ENCODE results near the gene TOMM6. TPM values are rescaled to one million over a fixed set of nuclear protein-coding genes. Genes with fewer than 3 reads are reported as not detected.

Gene TOMM6
- total RNA-seq, 1 donor from 2014 or later: 133 TPM

DNA sequence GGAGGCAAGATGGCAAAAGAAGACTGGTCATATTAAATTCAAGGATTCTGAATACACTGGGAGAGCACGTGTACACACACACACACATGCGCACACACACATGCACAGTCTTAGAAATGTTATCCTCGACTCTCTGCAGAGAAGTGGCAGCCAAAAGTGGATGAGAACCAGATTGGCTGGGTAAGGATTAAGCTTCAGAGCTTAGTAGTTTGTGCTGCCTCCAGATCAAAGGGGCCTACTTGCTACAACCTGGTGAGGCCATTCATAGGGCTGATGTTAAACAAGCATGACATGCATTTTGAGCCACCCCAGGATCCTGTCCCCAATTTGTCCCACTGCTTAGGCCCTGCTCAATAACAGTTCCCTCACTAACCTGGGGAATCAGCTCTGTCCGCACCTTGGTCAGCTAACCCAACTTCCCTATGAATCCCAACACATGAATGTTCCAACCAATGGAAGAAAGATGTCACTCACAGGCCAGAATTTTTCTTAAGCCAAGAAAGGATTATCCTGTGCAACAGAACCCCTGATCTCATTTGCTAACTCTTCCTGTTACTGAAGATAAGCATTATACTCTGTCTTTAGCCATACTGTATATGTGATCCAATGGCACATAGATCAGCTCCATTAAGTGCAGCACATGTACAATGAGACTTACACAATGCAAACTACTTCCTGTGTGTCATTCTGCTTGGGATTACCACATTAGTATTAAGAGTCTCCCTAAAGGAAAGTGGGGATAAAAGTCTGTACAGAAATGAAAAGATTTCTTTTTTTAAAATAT, 31.0 kb downstream of the TOMM6 start:
- H3K4me1 Mint-ChIP-seq (ENCODE audit: unreplicated experiment): peaks cover 4% of the 10 kb centered on the region
- H3K27me3 Mint-ChIP-seq (ENCODE audit: unreplicated experiment): no peaks in the 10 kb centered on the region
- TF ChIP-seq, protein P1, sequence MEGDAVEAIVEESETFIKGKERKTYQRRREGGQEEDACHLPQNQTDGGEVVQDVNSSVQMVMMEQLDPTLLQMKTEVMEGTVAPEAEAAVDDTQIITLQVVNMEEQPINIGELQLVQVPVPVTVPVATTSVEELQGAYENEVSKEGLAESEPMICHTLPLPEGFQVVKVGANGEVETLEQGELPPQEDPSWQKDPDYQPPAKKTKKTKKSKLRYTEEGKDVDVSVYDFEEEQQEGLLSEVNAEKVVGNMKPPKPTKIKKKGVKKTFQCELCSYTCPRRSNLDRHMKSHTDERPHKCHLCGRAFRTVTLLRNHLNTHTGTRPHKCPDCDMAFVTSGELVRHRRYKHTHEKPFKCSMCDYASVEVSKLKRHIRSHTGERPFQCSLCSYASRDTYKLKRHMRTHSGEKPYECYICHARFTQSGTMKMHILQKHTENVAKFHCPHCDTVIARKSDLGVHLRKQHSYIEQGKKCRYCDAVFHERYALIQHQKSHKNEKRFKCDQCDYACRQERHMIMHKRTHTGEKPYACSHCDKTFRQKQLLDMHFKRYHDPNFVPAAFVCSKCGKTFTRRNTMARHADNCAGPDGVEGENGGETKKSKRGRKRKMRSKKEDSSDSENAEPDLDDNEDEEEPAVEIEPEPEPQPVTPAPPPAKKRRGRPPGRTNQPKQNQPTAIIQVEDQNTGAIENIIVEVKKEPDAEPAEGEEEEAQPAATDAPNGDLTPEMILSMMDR (IDR thresholded peaks at IDR 0.05): no peak
- no peaks in the 10 kb centered on the region for H3K36me3 Mint-ChIP-seq (ENCODE audit: unreplicated experiment)
- H3K9me3 Mint-ChIP-seq (ENCODE audit: unreplicated experiment): no peaks in the 10 kb centered on the region
- DNase-seq (ENCODE audit: extremely low spot score, unreplicated experiment): no peak
- H3K4me3 Mint-ChIP-seq (ENCODE audit: unreplicated experiment): no peak overlapping the region
- no peak overlapping the region for H3K27ac Mint-ChIP-seq (ENCODE audit: unreplicated experiment)

DNA sequence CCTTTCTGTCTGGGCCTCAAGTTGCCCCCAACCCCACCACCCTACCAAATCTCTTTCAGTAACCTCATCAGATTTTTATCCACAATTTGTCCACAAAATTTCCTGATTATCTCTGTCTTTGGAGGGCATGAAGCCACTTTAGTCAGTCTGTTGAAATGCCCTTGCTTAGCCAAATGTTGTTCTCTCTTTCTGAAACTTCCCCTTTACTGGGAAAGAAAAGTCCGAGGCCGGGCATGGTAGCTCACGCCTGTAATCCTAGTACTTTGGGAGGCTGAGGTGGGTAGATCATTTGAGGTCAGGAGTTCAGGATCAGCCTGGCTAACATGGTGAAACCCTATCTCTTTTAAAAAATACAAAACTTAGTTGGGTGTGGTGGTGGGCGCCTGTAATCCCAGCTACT, 33.8 kb downstream of the TOMM6 start:
- no peak for DNase-seq (ENCODE audit: extremely low spot score, unreplicated experiment)
- Mint-ChIP-seq H3K9me3 (ENCODE audit: unreplicated experiment) (no peaks in the 10 kb centered on the region), H3K4me1 (ENCODE audit: unreplicated experiment) (peaks cover 11% of the 10 kb centered on the region), H3K4me3 (ENCODE audit: unreplicated experiment) (no peak overlapping the region), H3K36me3 (ENCODE audit: unreplicated experiment) (no peaks in the 10 kb centered on the region), H3K27ac (ENCODE audit: unreplicated experiment) (no peak overlapping the region), H3K27me3 (ENCODE audit: unreplicated experiment) (no peaks in the 10 kb centered on the region)
- TF ChIP-seq, protein P1 (IDR thresholded peaks at IDR 0.05): no peak

DNA sequence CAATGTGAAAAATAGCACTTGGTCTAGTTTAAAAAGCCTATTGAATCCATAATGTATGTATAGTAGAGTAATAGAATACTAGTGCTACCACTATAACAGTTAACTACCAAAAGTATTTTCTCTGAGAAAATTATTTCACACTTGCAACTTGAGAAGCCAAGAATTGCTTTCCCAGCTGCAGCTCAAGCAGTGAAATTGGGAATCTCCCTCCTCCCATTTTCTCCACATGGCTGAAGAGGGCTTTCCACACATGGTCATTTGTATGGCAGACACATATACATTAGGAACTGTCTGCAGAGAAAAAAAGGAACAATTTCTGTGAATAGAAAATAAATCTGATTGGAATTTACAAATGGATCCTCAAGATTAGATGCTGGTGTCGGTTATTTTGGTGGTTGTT, 34.5 kb downstream of the TOMM6 start:
- H3K4me3 Mint-ChIP-seq (ENCODE audit: unreplicated experiment): no peak overlapping the region
- H3K9me3 Mint-ChIP-seq (ENCODE audit: unreplicated experiment): no peaks in the 10 kb centered on the region
- no peak overlapping the region for H3K27ac Mint-ChIP-seq (ENCODE audit: unreplicated experiment)
- H3K27me3 Mint-ChIP-seq (ENCODE audit: unreplicated experiment): no peaks in the 10 kb centered on the region
- H3K4me1 Mint-ChIP-seq (ENCODE audit: unreplicated experiment): peaks cover 11% of the 10 kb centered on the region
- DNase-seq (ENCODE audit: extremely low spot score, unreplicated experiment): no peak
- TF ChIP-seq, protein P1 (IDR thresholded peaks at IDR 0.05): no peak
- no peaks in the 10 kb centered on the region for H3K36me3 Mint-ChIP-seq (ENCODE audit: unreplicated experiment)

DNA sequence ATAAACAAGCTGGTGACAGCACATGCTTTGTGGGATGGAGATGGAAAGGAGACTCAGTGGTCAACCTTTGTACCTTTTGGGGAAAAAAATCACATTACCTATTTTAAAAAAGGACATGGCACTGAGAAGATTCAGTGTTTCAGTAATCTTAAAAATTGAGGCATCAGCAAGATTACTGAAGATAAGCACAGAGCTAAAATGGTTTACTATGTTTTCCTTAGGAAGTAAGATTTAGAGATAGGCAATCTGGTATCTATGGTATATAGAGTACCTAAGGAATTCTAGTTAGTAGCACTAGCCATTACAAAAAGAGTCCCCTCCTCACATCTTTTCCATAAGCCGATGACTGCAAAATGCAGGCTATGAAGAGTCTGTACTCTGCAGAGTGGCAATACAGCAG, 35.7 kb downstream of the TOMM6 start:
- no peaks in the 10 kb centered on the region for H3K9me3 Mint-ChIP-seq (ENCODE audit: unreplicated experiment)
- no peaks in the 10 kb centered on the region for H3K36me3 Mint-ChIP-seq (ENCODE audit: unreplicated experiment)
- no peak overlapping the region for H3K27ac Mint-ChIP-seq (ENCODE audit: unreplicated experiment)
- H3K4me3 Mint-ChIP-seq (ENCODE audit: unreplicated experiment): no peak overlapping the region
- H3K27me3 Mint-ChIP-seq (ENCODE audit: unreplicated experiment): no peaks in the 10 kb centered on the region
- peaks cover 11% of the 10 kb centered on the region for H3K4me1 Mint-ChIP-seq (ENCODE audit: unreplicated experiment)
- TF ChIP-seq, protein P1 (IDR thresholded peaks at IDR 0.05): no peak
- DNase-seq (ENCODE audit: extremely low spot score, unreplicated experiment): no peak

DNA sequence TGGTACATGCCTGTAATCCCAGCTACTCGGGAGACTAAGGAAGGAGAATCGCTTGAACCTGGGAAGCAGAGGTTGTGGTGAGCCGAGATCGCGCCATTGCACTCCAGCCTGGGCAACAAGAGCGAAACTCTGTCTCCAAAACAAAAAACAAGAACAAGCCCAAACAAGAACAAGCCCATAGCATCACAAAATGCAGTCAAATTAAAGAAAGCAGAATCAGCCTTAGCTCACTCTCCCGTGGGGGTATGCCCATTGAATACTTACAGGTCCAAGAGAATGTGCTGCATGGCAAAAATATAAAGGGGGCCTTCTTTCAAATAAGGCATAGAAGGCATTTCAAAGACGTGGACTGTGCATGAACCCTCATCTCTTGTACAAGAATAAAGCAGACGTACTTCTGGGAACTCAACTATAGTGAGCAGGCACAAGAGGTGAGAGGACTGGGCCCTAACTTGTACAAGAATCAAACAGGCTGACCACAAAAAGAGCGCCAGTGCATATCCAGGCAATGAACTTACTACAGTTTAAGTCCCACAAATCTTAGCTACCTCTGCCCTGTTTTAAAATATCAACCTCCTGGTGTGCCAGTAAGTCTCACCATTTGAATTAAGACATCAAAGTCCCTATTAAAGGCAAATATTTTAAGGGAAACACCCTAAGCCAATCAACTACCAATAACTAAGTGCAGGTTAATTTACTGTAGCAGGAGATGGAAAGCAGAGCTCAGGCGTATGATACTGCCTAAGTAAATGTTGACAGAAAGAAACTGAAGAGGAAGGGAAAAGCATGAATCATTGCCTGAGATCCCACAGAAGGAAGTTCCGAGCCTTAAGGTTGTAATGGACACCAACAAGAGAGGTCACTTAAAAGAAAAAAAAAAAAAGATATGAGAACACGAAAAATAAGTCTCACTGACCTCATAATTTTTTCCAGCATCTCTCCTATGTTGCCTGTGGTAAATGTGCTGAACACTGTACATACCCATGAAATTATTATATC, 37.4 kb downstream of the TOMM6 start:
- no peaks in the 10 kb centered on the region for H3K27me3 Mint-ChIP-seq (ENCODE audit: unreplicated experiment)
- no peak overlapping the region for H3K4me3 Mint-ChIP-seq (ENCODE audit: unreplicated experiment)
- H3K36me3 Mint-ChIP-seq (ENCODE audit: unreplicated experiment): no peaks in the 10 kb centered on the region
- no peaks in the 10 kb centered on the region for H3K9me3 Mint-ChIP-seq (ENCODE audit: unreplicated experiment)
- no peak for DNase-seq (ENCODE audit: extremely low spot score, unreplicated experiment)
- peak overlapping the region; percentile 24 for H3K27ac Mint-ChIP-seq (ENCODE audit: unreplicated experiment)
- TF ChIP-seq, protein P1 (IDR thresholded peaks at IDR 0.05): no peak
- H3K4me1 Mint-ChIP-seq (ENCODE audit: unreplicated experiment): peaks cover 11% of the 10 kb centered on the region

All from osteocyte (in vitro differentiated cells).